ENCODE results near the gene BMPER.
A peak's percentile ranks its signal among the peaks of the same experiment; 100 is the strongest.

The BMPER gene

GRCh38 chr7:34091321-34091917 is 186.1 kb downstream of the BMPER start:
- peak; percentile 50 for DNase-seq (ENCODE audit: insufficient read length, low spot score)
- FAIRE-seq = peak; percentile 48
- no peak for TF ChIP-seq POLR2A (IDR thresholded peaks at IDR 0.05; ENCODE audit: low read depth, low read length)

DNA sequence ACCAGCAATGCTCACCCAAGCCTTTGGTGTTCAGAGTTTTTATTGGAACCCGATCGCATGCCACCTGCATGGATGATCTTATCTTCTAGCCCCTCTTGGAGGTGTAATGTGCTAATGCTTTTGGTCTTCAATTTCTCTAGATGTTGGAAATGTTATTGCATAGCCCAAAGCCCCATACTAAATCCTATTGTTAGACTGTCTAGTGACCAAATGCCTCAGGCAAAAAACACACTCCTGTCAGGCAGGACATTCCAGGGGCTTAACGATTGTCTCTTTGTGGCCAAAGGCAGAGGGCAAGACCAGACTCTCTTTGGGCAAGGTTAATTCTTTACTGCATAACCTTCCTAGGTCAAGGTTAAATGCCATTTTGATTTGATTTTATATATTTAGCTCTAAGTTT is 187.9 kb downstream of the BMPER start:
- DNase-seq (ENCODE audit: insufficient read length, low spot score) (no peak), FAIRE-seq (no peak)
- TF ChIP-seq POLR2A (IDR thresholded peaks at IDR 0.05; ENCODE audit: low read depth, low read length) = no peak

DNA sequence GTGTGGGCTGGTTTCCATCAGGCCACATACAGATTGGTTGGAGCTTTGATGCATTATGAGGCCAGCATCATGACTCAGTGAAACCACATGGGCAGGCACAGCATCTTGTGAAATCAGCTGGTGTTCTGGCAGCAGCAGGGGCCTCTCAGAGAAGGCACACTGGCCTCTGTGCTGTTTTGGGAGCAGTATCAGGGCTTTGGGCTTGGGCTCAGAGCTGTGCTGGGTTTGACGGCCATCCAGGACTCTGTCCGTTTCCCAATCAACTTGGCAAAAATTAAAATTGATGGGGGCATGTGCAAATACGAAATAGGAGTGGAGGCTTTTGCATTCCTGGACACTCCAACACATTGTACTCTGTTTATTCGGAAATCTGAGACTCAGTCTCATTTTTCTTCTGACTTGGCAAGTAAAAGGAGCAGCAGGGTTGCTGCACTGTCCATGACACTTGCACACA is 190.9 kb downstream of the BMPER start:
- DNase-seq (ENCODE audit: insufficient read length, low spot score) (peak; percentile 52), FAIRE-seq (no peak)
- no peak for TF ChIP-seq POLR2A (IDR thresholded peaks at IDR 0.05; ENCODE audit: low read depth, low read length)

- no peak for DNase-seq (ENCODE audit: insufficient read length, low spot score)
- no peak for TF ChIP-seq POLR2A (IDR thresholded peaks at IDR 0.05; ENCODE audit: low read depth, low read length)
- FAIRE-seq = no peak
These were observed 191.4 kb downstream of the BMPER start for GRCh38 chr7:34096777-34097176.

DNA sequence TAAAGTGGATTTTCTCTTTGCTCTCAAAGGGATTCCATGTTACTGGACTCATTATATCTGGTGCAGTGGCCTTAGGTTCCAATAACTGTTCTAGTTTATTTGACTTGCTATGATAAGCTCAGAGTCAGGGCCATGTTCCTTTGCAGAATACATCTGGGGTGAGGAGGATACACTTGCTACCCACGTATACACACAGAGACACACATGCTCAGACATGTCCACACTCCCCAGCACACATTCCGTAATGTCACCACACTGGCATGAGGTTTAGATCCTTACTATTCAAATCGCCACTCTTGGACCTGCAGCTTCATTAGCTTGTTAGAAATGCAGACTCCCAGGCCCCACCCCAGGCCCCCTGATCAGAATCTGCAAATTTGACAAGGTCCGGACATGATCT is 195.3 kb downstream of the BMPER start:
- TF ChIP-seq POLR2A (IDR thresholded peaks at IDR 0.05; ENCODE audit: low read depth, low read length) = no peak
- no peak for DNase-seq (ENCODE audit: insufficient read length, low spot score)
- FAIRE-seq = no peak

- no peak for FAIRE-seq
- TF ChIP-seq POLR2A (IDR thresholded peaks at IDR 0.05; ENCODE audit: low read depth, low read length) = no peak
- no peak for DNase-seq (ENCODE audit: insufficient read length, low spot score)
These were observed 198.8 kb downstream of the BMPER start for GRCh38 chr7:34104115-34104514.

GRCh38 chr7:34104992-34105391 is 199.7 kb downstream of the BMPER start:
- DNase-seq (ENCODE audit: insufficient read length, low spot score) (no peak), FAIRE-seq (no peak)
- no peak for TF ChIP-seq POLR2A (IDR thresholded peaks at IDR 0.05; ENCODE audit: low read depth, low read length)

- TF ChIP-seq POLR2A (IDR thresholded peaks at IDR 0.05; ENCODE audit: low read depth, low read length) = no peak
- FAIRE-seq = no peak
- no peak for DNase-seq (ENCODE audit: insufficient read length, low spot score)
These were observed 201.9 kb downstream of the BMPER start for GRCh38 chr7:34107276-34107675.

DNA sequence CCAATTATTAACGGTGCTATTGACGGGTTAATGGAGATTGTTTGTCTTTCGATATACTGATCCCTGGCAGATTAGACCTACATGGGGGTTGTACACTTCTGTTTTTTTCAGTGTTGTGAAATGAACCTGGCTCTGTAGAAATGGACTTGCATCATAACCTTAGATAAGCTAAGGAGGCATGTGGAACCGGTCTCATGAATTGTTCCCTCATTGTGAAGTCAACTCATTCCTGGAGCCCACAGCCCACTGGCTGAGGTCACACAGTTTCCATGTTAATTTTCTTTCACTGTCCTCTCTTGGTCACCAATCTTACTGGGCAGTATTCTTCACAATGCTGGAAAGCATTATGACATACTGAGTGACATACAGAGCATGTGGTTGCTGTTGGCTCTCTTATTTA is 202.8 kb downstream of the BMPER start:
- no peak for TF ChIP-seq POLR2A (IDR thresholded peaks at IDR 0.05; ENCODE audit: low read depth, low read length)
- DNase-seq (ENCODE audit: insufficient read length, low spot score) (no peak), FAIRE-seq (no peak)

GRCh38 chr7:34109936-34110780 is 204.8 kb downstream of the BMPER start:
- TF ChIP-seq POLR2A (IDR thresholded peaks at IDR 0.05; ENCODE audit: low read depth, low read length) = no peak
- DNase-seq (ENCODE audit: insufficient read length, low spot score) = no peak

GRCh38 chr7:34111031-34111430 is 205.7 kb downstream of the BMPER start:
- FAIRE-seq = no peak
- no peak for DNase-seq (ENCODE audit: insufficient read length, low spot score)
- TF ChIP-seq POLR2A (IDR thresholded peaks at IDR 0.05; ENCODE audit: low read depth, low read length) = no peak

More at GRCh38 chr7:34109936-34110780, 204.8 kb downstream of the BMPER start:
- no peak for FAIRE-seq

- TF ChIP-seq POLR2A (IDR thresholded peaks at IDR 0.05; ENCODE audit: low read depth, low read length) = no peak
- no peak for DNase-seq (ENCODE audit: insufficient read length, low spot score)
- no peak for FAIRE-seq
These were observed 210.2 kb downstream of the BMPER start for GRCh38 chr7:34115503-34115902.

- DNase-seq (ENCODE audit: insufficient read length, low spot score) (no peak), FAIRE-seq (no peak)
- no peak for TF ChIP-seq POLR2A (IDR thresholded peaks at IDR 0.05; ENCODE audit: low read depth, low read length)
These were observed 212.2 kb downstream of the BMPER start for GRCh38 chr7:34117573-34117972.

DNA sequence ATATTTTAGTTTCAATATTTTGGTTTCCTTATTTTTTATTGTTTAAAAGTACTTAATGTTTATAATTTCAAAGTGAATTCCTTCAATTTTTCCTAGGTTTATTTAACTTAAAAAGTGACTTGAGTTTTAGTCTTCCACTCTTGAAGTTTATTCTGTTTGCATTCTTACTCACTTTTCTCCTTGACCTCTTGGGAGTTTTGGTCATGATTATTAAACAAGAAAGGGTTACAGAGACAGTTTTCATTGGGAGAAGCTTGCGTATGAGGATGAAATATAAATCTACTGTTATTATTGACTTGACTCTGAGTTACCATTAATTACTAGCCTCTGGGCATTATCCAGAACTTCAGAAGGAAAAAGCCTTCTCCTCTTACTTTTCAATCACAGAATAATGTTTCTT is 216.0 kb downstream of the BMPER start:
- TF ChIP-seq POLR2A (IDR thresholded peaks at IDR 0.05; ENCODE audit: low read depth, low read length) = no peak
- DNase-seq (ENCODE audit: insufficient read length, low spot score) = no peak
- no peak for FAIRE-seq

DNA sequence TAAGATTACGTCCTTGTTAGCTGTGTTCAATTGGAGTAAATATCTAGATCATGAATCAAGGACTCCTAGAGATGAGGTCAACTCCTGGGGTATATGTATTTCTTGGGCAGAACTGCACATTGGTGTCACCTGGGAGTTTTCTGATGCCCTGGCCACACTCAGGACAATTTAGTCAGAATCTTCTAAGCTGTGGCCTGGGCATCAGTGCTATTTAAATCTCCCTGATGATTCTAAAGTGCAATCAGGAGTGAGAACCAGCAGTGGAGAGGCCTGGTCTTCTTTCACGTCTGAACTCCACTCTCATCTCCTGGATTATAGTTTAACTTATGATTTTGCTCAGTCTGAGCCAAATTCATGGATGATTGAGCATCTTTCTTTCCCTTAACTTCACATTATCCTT is 218.0 kb downstream of the BMPER start:
- no peak for DNase-seq (ENCODE audit: insufficient read length, low spot score)
- FAIRE-seq = no peak
- TF ChIP-seq POLR2A (IDR thresholded peaks at IDR 0.05; ENCODE audit: low read depth, low read length) = no peak
